AG09309 (cell line): ENCODE results near the gene MOCS3.

Experiments
- DNase-seq: peaks from one replicate; pipeline ENCODE4 v3.0.0-alpha.2; 2010; ENCODE audit warnings: low read depth
- H3K4me3 ChIP-seq: 2 replicates; pipeline ENCODE4 v1.5.1; 2011; ENCODE audit warnings: mild to moderate bottlenecking, low read depth, low read length, moderate library complexity; ENCODE audit not compliant: control insufficient read depth
- TF ChIP-seq, protein P1 (sequence below): IDR thresholded peaks from 2 replicates; pipeline ENCODE4 v1.5.1; 2011; ENCODE audit warnings: mild to moderate bottlenecking, low read depth, low read length, inconsistent platforms; ENCODE audit not compliant: insufficient read depth, control insufficient read depth; ENCODE audit errors: missing control alignments

MOCS3 gene

DNA sequence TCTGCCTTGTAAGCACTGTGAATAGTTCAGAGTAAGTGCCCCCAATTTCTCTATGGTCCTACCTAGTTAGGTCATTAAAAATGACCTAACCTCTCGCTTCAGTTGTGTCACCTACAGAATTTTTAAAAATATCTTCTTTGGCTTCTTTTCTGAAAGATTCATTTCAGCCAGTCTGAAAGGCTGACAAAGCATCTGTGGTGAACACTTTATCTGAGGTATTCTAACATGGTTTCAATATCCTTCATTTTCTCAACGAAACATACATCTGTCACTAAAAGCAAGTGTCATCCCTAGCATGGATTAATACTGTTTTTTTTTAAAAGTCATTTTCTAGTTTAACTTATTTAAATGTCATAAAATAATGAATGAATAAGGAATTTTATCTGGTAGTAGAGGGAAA is 5.4 kb upstream of the MOCS3 start:
- no peak overlapping the region for H3K4me3 ChIP-seq
- TF ChIP-seq, protein P1, sequence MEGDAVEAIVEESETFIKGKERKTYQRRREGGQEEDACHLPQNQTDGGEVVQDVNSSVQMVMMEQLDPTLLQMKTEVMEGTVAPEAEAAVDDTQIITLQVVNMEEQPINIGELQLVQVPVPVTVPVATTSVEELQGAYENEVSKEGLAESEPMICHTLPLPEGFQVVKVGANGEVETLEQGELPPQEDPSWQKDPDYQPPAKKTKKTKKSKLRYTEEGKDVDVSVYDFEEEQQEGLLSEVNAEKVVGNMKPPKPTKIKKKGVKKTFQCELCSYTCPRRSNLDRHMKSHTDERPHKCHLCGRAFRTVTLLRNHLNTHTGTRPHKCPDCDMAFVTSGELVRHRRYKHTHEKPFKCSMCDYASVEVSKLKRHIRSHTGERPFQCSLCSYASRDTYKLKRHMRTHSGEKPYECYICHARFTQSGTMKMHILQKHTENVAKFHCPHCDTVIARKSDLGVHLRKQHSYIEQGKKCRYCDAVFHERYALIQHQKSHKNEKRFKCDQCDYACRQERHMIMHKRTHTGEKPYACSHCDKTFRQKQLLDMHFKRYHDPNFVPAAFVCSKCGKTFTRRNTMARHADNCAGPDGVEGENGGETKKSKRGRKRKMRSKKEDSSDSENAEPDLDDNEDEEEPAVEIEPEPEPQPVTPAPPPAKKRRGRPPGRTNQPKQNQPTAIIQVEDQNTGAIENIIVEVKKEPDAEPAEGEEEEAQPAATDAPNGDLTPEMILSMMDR: no peak
- no peak for DNase-seq

DNA sequence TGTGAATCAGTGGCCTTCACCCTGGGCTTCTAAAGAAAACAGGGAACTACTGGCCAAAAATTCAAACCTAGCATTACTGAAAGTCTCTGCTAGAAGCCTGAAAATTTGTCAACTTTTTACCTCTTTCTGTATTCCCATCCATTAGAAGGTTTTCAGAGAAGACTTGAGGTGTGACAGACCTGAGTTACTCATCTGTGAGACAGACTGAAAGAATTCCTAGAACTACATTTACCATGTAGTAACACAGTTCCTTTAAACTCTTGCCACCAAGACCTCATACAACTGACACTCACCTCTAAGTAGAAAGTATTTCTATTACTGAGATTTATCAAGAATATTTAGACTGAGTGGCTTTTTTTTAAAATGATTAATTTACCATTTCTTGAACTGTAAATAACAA is 4.8 kb upstream of the MOCS3 start:
- no peak for DNase-seq
- TF ChIP-seq, protein P1: no peak
- H3K4me3 ChIP-seq: no peak overlapping the region

DNA sequence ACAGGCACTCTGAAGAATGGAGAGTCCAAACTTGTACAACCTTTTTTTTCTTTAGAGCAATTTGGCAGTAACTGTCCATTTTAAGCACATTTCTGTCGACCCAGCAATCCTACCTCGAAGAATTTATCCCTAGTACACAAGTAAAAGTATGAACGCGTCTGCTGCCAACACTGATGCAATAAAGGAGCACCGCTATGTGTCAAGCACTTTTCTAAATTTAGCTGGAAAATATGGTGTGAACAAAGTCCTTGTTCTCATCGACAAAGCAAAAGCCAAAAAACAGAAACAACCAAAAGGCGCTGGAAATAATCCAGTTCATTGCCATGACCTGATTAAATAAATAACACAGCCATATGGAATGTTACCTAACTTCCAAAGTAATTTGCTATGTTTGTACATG is 1.3 kb upstream of the MOCS3 start:
- no peak for DNase-seq
- TF ChIP-seq, protein P1: no peak
- H3K4me3 ChIP-seq: peak overlapping the region; percentile 89

DNA sequence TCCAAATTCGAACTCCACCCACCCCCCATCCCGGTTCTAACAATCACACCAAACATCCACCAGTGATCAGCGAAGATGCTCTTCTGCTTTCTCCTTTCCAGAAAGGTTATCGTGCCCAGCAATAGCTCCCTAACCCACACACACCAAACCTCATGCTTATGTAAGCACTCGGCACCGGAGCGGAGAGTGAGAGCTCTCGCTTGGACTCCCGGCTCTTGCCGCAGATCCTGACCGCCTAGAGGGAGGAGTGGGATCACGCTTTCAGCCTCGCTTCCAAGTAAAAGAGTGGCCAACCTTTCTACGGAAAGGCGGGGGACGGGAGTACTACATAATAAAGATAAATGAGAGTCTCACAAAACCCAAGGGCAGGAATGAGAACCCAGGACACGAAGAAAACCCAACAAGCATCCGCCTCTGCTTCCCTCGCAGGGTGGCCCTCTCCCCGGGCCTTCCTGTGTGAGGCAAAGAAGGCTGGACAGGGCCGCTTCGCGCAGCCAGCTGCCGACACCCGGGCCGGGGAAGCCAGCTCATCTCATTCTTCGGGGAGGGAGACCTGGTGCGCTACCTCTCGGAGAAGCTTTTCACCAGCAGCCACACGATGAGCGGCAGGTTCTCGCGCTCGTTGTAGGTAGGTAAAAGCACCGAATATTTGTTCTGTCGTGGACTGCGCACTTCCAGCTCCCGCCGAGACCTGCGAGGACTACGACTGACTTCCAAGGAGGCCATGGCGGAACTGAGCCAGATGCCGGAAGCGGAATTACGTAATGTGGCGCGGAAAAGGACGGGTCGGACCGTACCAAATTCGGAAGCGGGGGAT is 612 bp upstream of the MOCS3 start, which contains the start of gene DPM1:
DPM1 (minus strand) TSS at position 735 of the 817 bp plus-strand sequence; CDS start at position 726, 9 bp downstream.
- TF ChIP-seq, protein P1: no peak
- H3K4me3 ChIP-seq: peak within 1 kb of the TSS; percentile 89
- DNase-seq: no peak

DNA sequence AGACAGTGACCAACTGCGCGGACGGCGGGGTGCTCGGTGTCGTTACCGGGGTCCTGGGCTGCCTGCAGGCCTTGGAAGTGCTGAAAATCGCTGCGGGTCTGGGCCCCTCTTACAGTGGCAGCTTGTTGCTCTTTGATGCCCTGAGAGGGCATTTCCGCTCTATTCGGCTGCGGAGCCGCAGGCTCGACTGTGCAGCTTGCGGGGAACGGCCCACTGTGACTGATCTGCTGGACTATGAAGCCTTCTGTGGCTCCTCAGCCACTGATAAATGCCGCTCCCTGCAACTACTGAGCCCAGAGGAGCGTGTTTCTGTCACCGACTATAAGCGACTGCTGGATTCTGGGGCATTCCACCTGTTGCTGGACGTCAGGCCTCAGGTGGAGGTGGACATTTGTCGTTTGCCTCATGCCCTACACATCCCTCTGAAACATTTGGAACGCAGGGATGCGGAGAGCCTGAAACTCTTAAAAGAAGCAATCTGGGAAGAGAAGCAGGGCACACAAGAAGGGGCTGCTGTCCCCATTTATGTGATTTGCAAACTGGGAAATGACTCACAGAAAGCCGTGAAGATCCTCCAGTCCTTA is 1.0 kb downstream of the MOCS3 start:
- peak overlapping the region; percentile 89 for H3K4me3 ChIP-seq
- DNase-seq: no peak
- TF ChIP-seq, protein P1: no peak

DNA sequence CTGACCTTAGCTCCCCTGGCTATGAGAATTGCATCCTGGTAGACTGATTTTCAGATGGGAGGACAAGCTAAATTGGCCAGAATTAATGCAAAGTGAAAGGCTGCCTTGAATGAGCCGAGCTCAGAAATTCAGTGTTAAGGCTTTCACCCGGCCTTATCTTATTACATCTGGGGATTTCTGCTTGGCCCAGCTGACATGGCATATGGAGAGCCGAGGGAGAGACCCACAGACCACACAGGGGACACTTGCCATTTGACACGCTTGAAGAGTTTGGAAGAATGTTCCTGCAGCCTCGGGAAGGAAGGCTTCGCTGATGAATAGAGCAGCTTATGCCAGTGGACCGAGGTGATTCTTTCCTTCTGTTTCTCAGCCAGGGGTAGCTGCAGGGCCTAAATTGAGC is 9.0 kb downstream of the MOCS3 start:
- no peak for DNase-seq
- TF ChIP-seq, protein P1: no peak
- no peak overlapping the region for H3K4me3 ChIP-seq
